ENCODE measurements around the gene TECTA. TPM values are rescaled to one million over a fixed set of nuclear protein-coding genes. Genes with fewer than 3 reads are reported as not detected.
"Not testable (repeated sequence)": the region's sequence is repeated elsewhere in the genome, so short reads cannot be mapped to it uniquely, and the experiment has no call there.

Gene TECTA
- total RNA-seq, 2 experiments from 2014 or later: 0.22 to 0.42 TPM

GRCh38 chr11:121237686-121238658 lies 136.9 kb downstream of the TECTA start:
- peaks cover 42% of the 10 kb centered on the region for H3K27me3 Mint-ChIP-seq
- CTCF ChIA-PET: no interaction called here
- no peaks in the 10 kb centered on the region for H3K9me3 Mint-ChIP-seq
- H3K27ac Mint-ChIP-seq: no peak overlapping the region
- peaks cover 6% of the 10 kb centered on the region for H3K4me1 Mint-ChIP-seq (ENCODE audit: low read depth)
- Histone ChIP-seq H3K9me3 (ENCODE audit: control insufficient read depth in 1 of 2, insufficient read depth in 1 of 2, low read length in 2 of 2) (peaks cover 0 to 9% of the 10 kb centered on the region in 2 experiments), H3K27ac (ENCODE audit: low read depth in 1 of 2, low read length in 2 of 2) (no peak overlapping the region), H3K36me3 (ENCODE audit: insufficient read depth, low read length) (no peaks in the 10 kb centered on the region), H3K4me3 (ENCODE audit: low read length) (peak overlapping the region; percentile 5), H3K27me3 (ENCODE audit: control insufficient read depth in 1 of 2, insufficient read depth in 2 of 2, low read length in 2 of 2) (peaks cover 6 to 15% of the 10 kb centered on the region in 2 experiments), H3K4me1 (ENCODE audit: insufficient read depth, low read length) (no peaks in the 10 kb centered on the region)
- H3K4me3 Mint-ChIP-seq: no peak overlapping the region
- intact Hi-C loops (cut with DNase I, micrococcal nuclease): no loop called here
- POLR2A ChIA-PET: no interaction called here
- ATAC-seq (ENCODE audit: poor library complexity) (no peak), DNase-seq (no peak)
- H3K36me3 Mint-ChIP-seq (ENCODE audit: low read depth): no peaks in the 10 kb centered on the region
- TF ChIP-seq, protein P1, sequence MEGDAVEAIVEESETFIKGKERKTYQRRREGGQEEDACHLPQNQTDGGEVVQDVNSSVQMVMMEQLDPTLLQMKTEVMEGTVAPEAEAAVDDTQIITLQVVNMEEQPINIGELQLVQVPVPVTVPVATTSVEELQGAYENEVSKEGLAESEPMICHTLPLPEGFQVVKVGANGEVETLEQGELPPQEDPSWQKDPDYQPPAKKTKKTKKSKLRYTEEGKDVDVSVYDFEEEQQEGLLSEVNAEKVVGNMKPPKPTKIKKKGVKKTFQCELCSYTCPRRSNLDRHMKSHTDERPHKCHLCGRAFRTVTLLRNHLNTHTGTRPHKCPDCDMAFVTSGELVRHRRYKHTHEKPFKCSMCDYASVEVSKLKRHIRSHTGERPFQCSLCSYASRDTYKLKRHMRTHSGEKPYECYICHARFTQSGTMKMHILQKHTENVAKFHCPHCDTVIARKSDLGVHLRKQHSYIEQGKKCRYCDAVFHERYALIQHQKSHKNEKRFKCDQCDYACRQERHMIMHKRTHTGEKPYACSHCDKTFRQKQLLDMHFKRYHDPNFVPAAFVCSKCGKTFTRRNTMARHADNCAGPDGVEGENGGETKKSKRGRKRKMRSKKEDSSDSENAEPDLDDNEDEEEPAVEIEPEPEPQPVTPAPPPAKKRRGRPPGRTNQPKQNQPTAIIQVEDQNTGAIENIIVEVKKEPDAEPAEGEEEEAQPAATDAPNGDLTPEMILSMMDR (IDR thresholded peaks at IDR 0.05): no peak

- no peak for ATAC-seq (ENCODE audit: poor library complexity)
- Mint-ChIP-seq H3K4me3 (no peak overlapping the region), H3K27ac (no peak overlapping the region), H3K36me3 (ENCODE audit: low read depth) (no peaks in the 10 kb centered on the region), H3K4me1 (ENCODE audit: low read depth) (peaks cover 6% of the 10 kb centered on the region), H3K27me3 (peaks cover 38% of the 10 kb centered on the region), H3K9me3 (no peaks in the 10 kb centered on the region)
- no peak for DNase-seq
- Histone ChIP-seq H3K9me3 (ENCODE audit: control insufficient read depth in 1 of 2, insufficient read depth in 1 of 2, low read length in 2 of 2) (peaks cover 0 to 9% of the 10 kb centered on the region in 2 experiments), H3K4me3 (ENCODE audit: low read length) (no peak overlapping the region), H3K4me1 (ENCODE audit: insufficient read depth, low read length) (no peaks in the 10 kb centered on the region), H3K36me3 (ENCODE audit: insufficient read depth, low read length) (no peaks in the 10 kb centered on the region), H3K27ac (ENCODE audit: low read depth in 1 of 2, low read length in 2 of 2) (no peak overlapping the region), H3K27me3 (ENCODE audit: control insufficient read depth in 1 of 2, insufficient read depth in 2 of 2, low read length in 2 of 2) (peaks cover 3 to 13% of the 10 kb centered on the region in 2 experiments)
- intact Hi-C loops (cut with DNase I, micrococcal nuclease): no loop called here
- CTCF ChIA-PET: no interaction called here
- POLR2A ChIA-PET: no interaction called here
- TF ChIP-seq, protein P1 (IDR thresholded peaks at IDR 0.05): no peak
These were observed 137.9 kb downstream of the TECTA start for GRCh38 chr11:121238956-121239355.

DNA sequence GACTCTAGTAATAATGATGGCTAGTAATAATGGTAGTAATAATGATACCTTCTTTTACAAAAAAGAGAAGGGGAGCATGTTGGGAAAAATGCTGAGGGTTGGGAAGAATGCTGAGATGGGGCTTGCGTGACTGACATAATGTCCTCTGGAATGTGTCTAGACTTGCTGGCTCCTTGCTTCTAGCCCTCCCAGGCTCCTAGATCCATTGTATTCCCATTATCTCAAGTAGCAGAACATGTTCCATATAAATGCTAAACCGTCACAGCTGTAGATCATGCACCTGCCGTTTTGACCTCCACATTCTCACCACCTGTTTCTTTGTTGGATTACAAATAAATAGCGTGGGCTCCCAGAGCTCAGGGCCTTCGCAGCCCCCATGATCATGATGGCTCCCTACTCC lies 139.0 kb downstream of the TECTA start:
- DNase-seq; H3K27ac ChIP-seq (ENCODE audit: low read depth in 1 of 2, low read length in 2 of 2); ATAC-seq (ENCODE audit: poor library complexity); H3K9me3 ChIP-seq (ENCODE audit: control insufficient read depth in 1 of 2, insufficient read depth in 1 of 2, low read length in 2 of 2); H3K27ac Mint-ChIP-seq; intact Hi-C loops (cut with DNase I, micrococcal nuclease); H3K4me1 Mint-ChIP-seq (ENCODE audit: low read depth); H3K9me3 Mint-ChIP-seq; H3K4me3 ChIP-seq (ENCODE audit: low read length); H3K4me1 ChIP-seq (ENCODE audit: insufficient read depth, low read length); H3K27me3 ChIP-seq (ENCODE audit: control insufficient read depth in 1 of 2, insufficient read depth in 2 of 2, low read length in 2 of 2); POLR2A ChIA-PET; CTCF ChIA-PET; H3K4me3 Mint-ChIP-seq; H3K36me3 Mint-ChIP-seq (ENCODE audit: low read depth); H3K36me3 ChIP-seq (ENCODE audit: insufficient read depth, low read length): not testable (repeated sequence)
- peaks cover 28% of the 10 kb centered on the region for H3K27me3 Mint-ChIP-seq

All from CD4-positive, alpha-beta T cell (primary cell).